ENCODE data around the gene CSNK1G1.

Gene CSNK1G1

DNA sequence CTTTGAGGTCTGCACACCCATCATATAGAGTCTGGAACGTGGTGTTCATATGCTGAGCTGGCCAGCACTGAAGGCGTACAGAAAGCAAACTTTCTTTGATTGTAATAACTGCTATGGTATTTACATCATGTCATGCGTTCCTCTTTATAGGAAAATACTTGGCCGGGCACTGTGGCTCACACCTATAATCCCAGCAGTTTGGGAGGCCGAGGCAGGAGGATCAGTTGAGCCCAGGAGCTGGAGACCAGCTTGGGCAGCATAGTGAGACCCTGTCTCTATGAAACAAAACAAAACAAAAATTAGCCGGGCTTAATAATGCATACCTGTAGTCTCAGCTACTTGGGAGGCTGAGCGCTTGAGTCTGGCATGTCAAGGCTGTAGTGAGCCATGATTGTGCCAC, 207.8 kb downstream of the CSNK1G1 start:
- peaks cover 1 to 17% of the 10 kb centered on the region in 2 donors for H3K4me1 ChIP-seq (ENCODE audit: control insufficient read depth in 2 of 2, insufficient read depth in 1 of 2, low read depth in 1 of 2, low read length in 2 of 2)
- H3K36me3 ChIP-seq (replicated peaks in 1 of 2; ENCODE audit: control insufficient read depth in 2 of 2, insufficient read depth in 2 of 2, low read length in 2 of 2), result peaks cover 9 to 28% of the 10 kb centered on the region in 2 donors

DNA sequence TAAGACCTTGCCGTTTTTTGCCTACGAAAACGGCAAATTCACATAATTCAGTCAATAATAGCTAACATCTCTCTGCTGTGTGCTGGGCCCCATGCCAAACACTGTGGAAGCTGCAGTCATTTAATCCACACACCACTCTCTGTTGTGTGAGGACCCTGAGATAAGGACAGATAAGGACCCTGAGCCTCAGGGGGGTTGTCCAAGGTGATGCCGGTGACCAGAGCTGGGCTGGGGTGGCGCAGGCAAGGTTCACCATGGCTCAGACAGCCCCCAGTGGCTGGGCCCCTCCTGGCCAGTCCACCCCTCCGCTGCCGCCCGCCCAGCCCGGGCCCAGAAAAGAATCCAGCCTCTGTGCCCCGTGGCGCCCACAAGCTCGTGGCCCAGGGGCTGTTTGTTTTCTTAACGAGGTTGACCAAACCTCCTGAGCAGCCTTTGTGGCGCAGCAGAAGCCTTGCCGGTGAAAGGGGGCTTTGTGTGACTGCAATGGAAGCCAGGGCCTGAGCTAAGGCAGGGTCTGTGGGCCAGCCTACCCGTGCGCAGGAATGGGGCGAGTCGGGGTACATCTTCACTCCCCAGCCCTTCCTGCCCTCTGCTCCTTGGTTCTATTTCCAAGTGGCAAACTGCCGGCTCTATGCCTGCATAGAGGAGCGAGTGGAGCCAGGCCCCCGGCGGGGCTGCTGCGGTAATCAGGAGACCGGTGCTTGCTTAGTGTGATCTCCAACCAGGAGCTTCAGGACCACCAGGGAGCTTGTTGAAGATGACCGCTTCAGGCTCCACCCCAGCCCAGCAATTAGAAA, 208.9 kb downstream of the CSNK1G1 start:
- Histone ChIP-seq H2AFZ (ENCODE audit: low read length) (no peak overlapping the region), H3K14ac (ENCODE audit: low read length) (peak overlapping the region; percentile 87), H3K27me3 (ENCODE audit: control insufficient read depth in 3 of 3, insufficient read depth in 3 of 3, low read depth in 1 of 3, low read length in 3 of 3) (peaks cover 4 to 5% (median 5%) of the 10 kb centered on the region in 3 experiments), H4K8ac (ENCODE audit: low read depth, low read length) (peak overlapping the region; percentile 29), H4K91ac (ENCODE audit: low read depth, low read length, poor library complexity) (no peak overlapping the region), H3K9me3 (replicated peaks in 1 of 2; ENCODE audit: control insufficient read depth in 2 of 2, insufficient read depth in 1 of 2, low read depth in 1 of 2, low read length in 2 of 2) (peaks cover 0 to 2% of the 10 kb centered on the region in 2 donors), H3K4me3 (ENCODE audit: low read length in 2 of 2) (no peak overlapping the region), H3K23ac (ENCODE audit: low read depth, low read length, poor library complexity) (no peak overlapping the region), H3K4me1 (ENCODE audit: control insufficient read depth in 2 of 2, insufficient read depth in 1 of 2, low read depth in 1 of 2, low read length in 2 of 2) (peaks cover 0 to 10% of the 10 kb centered on the region in 2 donors), H2BK15ac (ENCODE audit: low read length) (no peak overlapping the region), H3K4me2 (ENCODE audit: insufficient read depth, low read length, poor library complexity, severe bottlenecking) (no peak overlapping the region), H2BK5ac (ENCODE audit: low read length) (peak overlapping the region; percentile 48), H3K18ac (ENCODE audit: low read length) (peak overlapping the region; percentile 78), H2AK5ac (ENCODE audit: low read depth, low read length) (no peak overlapping the region), H3K79me1 (ENCODE audit: low read depth, low read length) (no peaks in the 10 kb centered on the region), H3K9ac (ENCODE audit: low read depth, low read length, poor library complexity) (no peak overlapping the region), H3K4ac (ENCODE audit: low read length) (no peak overlapping the region), H3K36me3 (replicated peaks in 1 of 2; ENCODE audit: control insufficient read depth in 2 of 2, insufficient read depth in 2 of 2, low read length in 2 of 2) (peaks cover 9 to 38% of the 10 kb centered on the region in 2 donors), H2BK120ac (ENCODE audit: low read depth, low read length) (no peak overlapping the region), H3K27ac (replicated peaks; ENCODE audit: low read length) (peak overlapping the region; percentile 28), H2BK12ac (ENCODE audit: low read length) (no peak overlapping the region)
- no peak for DNase-seq (ENCODE audit: low spot score)
- no CpG with 5 or more reads among the region's 26 CpGs for WGBS, 2 donors (ENCODE audit: extremely low coverage in 2 of 2, insufficient read length in 2 of 2, insufficient replicate concordance in 1 of 2)

More for the DNA sequence above, 207.8 kb downstream of the CSNK1G1 start:
- Histone ChIP-seq H3K27ac (replicated peaks; ENCODE audit: low read length) (no peak overlapping the region), H4K91ac (ENCODE audit: low read depth, low read length, poor library complexity) (no peak overlapping the region), H2BK120ac (ENCODE audit: low read depth, low read length) (no peak overlapping the region), H2BK12ac (ENCODE audit: low read length) (no peak overlapping the region), H3K9ac (ENCODE audit: low read depth, low read length, poor library complexity) (no peak overlapping the region), H3K4me2 (ENCODE audit: insufficient read depth, low read length, poor library complexity, severe bottlenecking) (no peak overlapping the region), H3K27me3 (ENCODE audit: control insufficient read depth in 3 of 3, insufficient read depth in 3 of 3, low read depth in 1 of 3, low read length in 3 of 3) (peaks cover 11 to 16% (median 14%) of the 10 kb centered on the region in 3 experiments), H2AK5ac (ENCODE audit: low read depth, low read length) (no peak overlapping the region), H3K14ac (ENCODE audit: low read length) (no peak overlapping the region), H3K4ac (ENCODE audit: low read length) (no peak overlapping the region), H3K4me3 (ENCODE audit: low read length in 2 of 2) (no peak overlapping the region), H2BK5ac (ENCODE audit: low read length) (no peak overlapping the region), H2AFZ (ENCODE audit: low read length) (no peak overlapping the region), H3K9me3 (replicated peaks in 1 of 2; ENCODE audit: control insufficient read depth in 2 of 2, insufficient read depth in 1 of 2, low read depth in 1 of 2, low read length in 2 of 2) (peaks cover 0 to 2% of the 10 kb centered on the region in 2 donors), H3K23ac (ENCODE audit: low read depth, low read length, poor library complexity) (no peak overlapping the region), H4K8ac (ENCODE audit: low read depth, low read length) (no peak overlapping the region), H2BK15ac (ENCODE audit: low read length) (no peak overlapping the region), H3K79me1 (ENCODE audit: low read depth, low read length) (no peaks in the 10 kb centered on the region), H3K18ac (ENCODE audit: low read length) (no peak overlapping the region)
- WGBS, 2 donors (ENCODE audit: extremely low coverage in 2 of 2, insufficient read length in 2 of 2, insufficient replicate concordance in 1 of 2), result no CpG with 5 or more reads among the region's 7 CpGs
- DNase-seq (ENCODE audit: low spot score), result no peak

DNA sequence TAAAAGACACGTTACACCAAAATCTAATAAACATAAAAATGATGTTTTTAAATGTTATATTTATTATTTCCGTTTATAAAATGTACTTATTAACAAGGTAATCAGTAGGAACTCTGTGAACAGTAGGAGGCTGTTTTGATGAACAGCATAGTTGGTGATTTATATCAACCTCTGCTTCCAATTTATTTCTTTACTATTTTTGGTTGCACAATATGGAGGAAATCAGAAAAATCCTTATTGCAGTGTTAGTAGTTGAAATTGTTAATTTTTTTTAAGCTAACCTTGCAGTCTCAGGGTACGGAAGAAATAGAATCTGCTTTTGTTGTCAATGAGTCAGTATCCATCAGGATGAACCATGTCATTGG, 209.5 kb downstream of the CSNK1G1 start:
- no CpG with 5 or more reads among the region's 3 CpGs for WGBS, 2 donors (ENCODE audit: extremely low coverage in 2 of 2, insufficient read length in 2 of 2, insufficient replicate concordance in 1 of 2)
- Histone ChIP-seq H2AK5ac (ENCODE audit: low read depth, low read length) (no peak overlapping the region), H3K27ac (replicated peaks; ENCODE audit: low read length) (peak overlapping the region; percentile 10), H2AFZ (ENCODE audit: low read length) (no peak overlapping the region), H3K9ac (ENCODE audit: low read depth, low read length, poor library complexity) (no peak overlapping the region), H3K36me3 (replicated peaks in 1 of 2; ENCODE audit: control insufficient read depth in 2 of 2, insufficient read depth in 2 of 2, low read length in 2 of 2) (peaks cover 10 to 42% of the 10 kb centered on the region in 2 donors), H3K18ac (ENCODE audit: low read length) (no peak overlapping the region), H2BK12ac (ENCODE audit: low read length) (no peak overlapping the region), H2BK5ac (ENCODE audit: low read length) (no peak overlapping the region), H3K4me1 (ENCODE audit: control insufficient read depth in 2 of 2, insufficient read depth in 1 of 2, low read depth in 1 of 2, low read length in 2 of 2) (peaks cover 0 to 10% of the 10 kb centered on the region in 2 donors), H4K91ac (ENCODE audit: low read depth, low read length, poor library complexity) (no peak overlapping the region), H3K14ac (ENCODE audit: low read length) (no peak overlapping the region), H4K8ac (ENCODE audit: low read depth, low read length) (no peak overlapping the region), H3K4ac (ENCODE audit: low read length) (no peak overlapping the region), H2BK120ac (ENCODE audit: low read depth, low read length) (no peak overlapping the region), H3K79me1 (ENCODE audit: low read depth, low read length) (no peaks in the 10 kb centered on the region), H3K27me3 (ENCODE audit: control insufficient read depth in 3 of 3, insufficient read depth in 3 of 3, low read depth in 1 of 3, low read length in 3 of 3) (peaks cover 0 to 2% (median 0%) of the 10 kb centered on the region in 3 experiments), H3K23ac (ENCODE audit: low read depth, low read length, poor library complexity) (no peak overlapping the region), H2BK15ac (ENCODE audit: low read length) (no peak overlapping the region), H3K9me3 (replicated peaks in 1 of 2; ENCODE audit: control insufficient read depth in 2 of 2, insufficient read depth in 1 of 2, low read depth in 1 of 2, low read length in 2 of 2) (no peaks in the 10 kb centered on the region), H3K4me3 (ENCODE audit: low read length in 2 of 2) (no peak overlapping the region), H3K4me2 (ENCODE audit: insufficient read depth, low read length, poor library complexity, severe bottlenecking) (no peak overlapping the region)
- no peak for DNase-seq (ENCODE audit: low spot score)

DNA sequence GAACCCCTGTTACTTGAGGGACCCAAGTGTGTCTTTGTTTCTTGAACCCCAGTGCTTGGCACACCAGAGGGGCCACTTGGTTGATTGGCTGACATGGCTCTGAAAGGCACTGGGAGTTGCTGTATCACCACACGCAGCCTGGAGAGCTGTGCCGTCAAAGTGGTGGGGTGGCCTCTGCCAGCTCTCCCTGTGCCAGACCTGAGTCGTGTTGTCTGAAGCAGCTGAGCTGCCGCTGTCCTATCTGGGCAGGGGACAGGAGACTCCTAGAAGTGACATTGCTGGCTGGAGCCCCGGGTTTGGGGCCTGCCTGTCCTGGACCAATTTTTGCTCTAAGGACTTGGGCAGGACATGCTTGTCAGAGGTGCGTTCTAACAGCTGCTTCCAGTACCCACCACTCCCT, 209.9 kb downstream of the CSNK1G1 start:
- Histone ChIP-seq H4K91ac (ENCODE audit: low read depth, low read length, poor library complexity) (no peak overlapping the region), H4K8ac (ENCODE audit: low read depth, low read length) (peak overlapping the region; percentile 49), H3K23ac (ENCODE audit: low read depth, low read length, poor library complexity) (peak overlapping the region; percentile 80), H3K14ac (ENCODE audit: low read length) (no peak overlapping the region), H3K36me3 (replicated peaks in 1 of 2; ENCODE audit: control insufficient read depth in 2 of 2, insufficient read depth in 2 of 2, low read length in 2 of 2) (peaks cover 10 to 47% of the 10 kb centered on the region in 2 donors), H3K27ac (replicated peaks; ENCODE audit: low read length) (no peak overlapping the region), H3K9me3 (replicated peaks in 1 of 2; ENCODE audit: control insufficient read depth in 2 of 2, insufficient read depth in 1 of 2, low read depth in 1 of 2, low read length in 2 of 2) (no peaks in the 10 kb centered on the region), H2BK120ac (ENCODE audit: low read depth, low read length) (no peak overlapping the region), H2AFZ (ENCODE audit: low read length) (no peak overlapping the region), H3K18ac (ENCODE audit: low read length) (peak overlapping the region; percentile 16), H2BK12ac (ENCODE audit: low read length) (no peak overlapping the region), H3K79me1 (ENCODE audit: low read depth, low read length) (no peaks in the 10 kb centered on the region), H3K4me2 (ENCODE audit: insufficient read depth, low read length, poor library complexity, severe bottlenecking) (no peak overlapping the region), H3K27me3 (ENCODE audit: control insufficient read depth in 3 of 3, insufficient read depth in 3 of 3, low read depth in 1 of 3, low read length in 3 of 3) (peaks cover 0 to 2% (median 0%) of the 10 kb centered on the region in 3 experiments), H2AK5ac (ENCODE audit: low read depth, low read length) (no peak overlapping the region), H2BK5ac (ENCODE audit: low read length) (no peak overlapping the region), H3K9ac (ENCODE audit: low read depth, low read length, poor library complexity) (no peak overlapping the region), H3K4ac (ENCODE audit: low read length) (no peak overlapping the region), H2BK15ac (ENCODE audit: low read length) (no peak overlapping the region), H3K4me1 (ENCODE audit: control insufficient read depth in 2 of 2, insufficient read depth in 1 of 2, low read depth in 1 of 2, low read length in 2 of 2) (peaks cover 0 to 9% of the 10 kb centered on the region in 2 donors), H3K4me3 (ENCODE audit: low read length in 2 of 2) (peak overlapping the region in 1 of 2 donors; percentile 52)
- DNase-seq (ENCODE audit: low spot score), result no peak
- WGBS, 2 donors (ENCODE audit: extremely low coverage in 2 of 2, insufficient read length in 2 of 2, insufficient replicate concordance in 1 of 2), result no CpG with 5 or more reads among the region's 6 CpGs

Measured in neuronal stem cell (in vitro differentiated cells).